ENCODE data around the gene MAP7D3. TPM values are rescaled to one million over a fixed set of nuclear protein-coding genes. Genes with fewer than 3 reads are reported as not detected.
"Not testable (repeated sequence)": the region's sequence is repeated elsewhere in the genome, so short reads cannot be mapped to it uniquely, and the experiment has no call there.

MAP7D3 gene
- total and polyA plus RNA-seq, 2 donors: 10.8 to 15.9 TPM

DNA sequence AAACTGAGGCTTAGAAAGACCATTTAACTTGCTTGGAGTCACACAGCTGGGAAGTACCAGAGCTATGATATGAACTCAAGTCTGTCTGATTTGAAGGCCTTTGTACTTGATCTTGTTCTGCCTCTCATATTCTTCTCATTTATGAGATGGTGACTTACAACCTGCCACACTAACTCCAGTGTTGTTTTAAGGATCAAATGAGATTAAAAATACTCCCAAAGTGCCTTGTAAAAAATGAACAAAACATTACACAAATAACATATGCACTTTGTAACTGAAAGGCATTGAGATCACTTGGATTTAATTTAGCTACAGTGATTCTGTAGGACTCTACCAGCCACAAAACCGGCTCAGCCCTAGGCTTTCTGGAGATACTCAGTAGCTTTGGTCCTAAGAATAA, 15.6 kb upstream of the MAP7D3 start:
- H3K27ac ChIP-seq (ENCODE audit: low read depth): no peak overlapping the region

DNA sequence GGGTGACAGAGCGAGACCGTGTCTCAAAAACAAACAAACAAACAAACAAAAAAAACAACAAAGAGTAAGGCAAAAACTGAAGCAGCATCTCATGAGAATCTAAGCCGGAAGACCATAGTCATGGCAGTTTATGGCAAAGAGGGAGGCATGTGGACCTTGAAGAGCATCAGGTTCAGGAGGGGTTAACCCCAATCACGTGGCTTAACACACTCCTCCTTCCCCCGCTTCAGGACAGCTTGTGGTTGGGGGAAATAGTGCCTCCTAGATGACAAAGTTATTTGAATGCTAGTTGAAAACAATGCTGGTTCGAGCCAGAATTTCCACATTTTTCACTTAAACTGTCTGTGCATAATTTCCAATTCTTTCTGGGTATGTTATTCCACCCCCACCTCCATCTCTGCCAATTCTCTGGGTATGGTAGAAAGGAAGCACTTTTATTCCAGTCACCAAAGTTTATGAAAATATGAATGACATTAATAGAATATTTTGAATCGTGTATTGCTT, 11.7 kb upstream of the MAP7D3 start:
- H3K27ac ChIP-seq (ENCODE audit: low read depth): no peak overlapping the region
- H3K4me3 ChIP-seq (ENCODE audit: low read depth, low read length): no peak overlapping the region
- no peaks in the 10 kb centered on the region for H3K4me1 ChIP-seq (ENCODE audit: insufficient read depth)
- DNase-seq (ENCODE audit: extremely low spot score): no peak
- WGBS: 68% methylated on average over 7 of the region's 7 CpGs
- H3K36me3 ChIP-seq (ENCODE audit: insufficient read depth): no peaks in the 10 kb centered on the region

More for the DNA sequence above, 15.6 kb upstream of the MAP7D3 start:
- H3K4me1 ChIP-seq (ENCODE audit: insufficient read depth): no peaks in the 10 kb centered on the region
- H3K4me3 ChIP-seq (ENCODE audit: low read depth, low read length): no peak overlapping the region
- DNase-seq (ENCODE audit: extremely low spot score): no peak
- 48% methylated on average over 1 of the region's 1 CpG for WGBS
- no peaks in the 10 kb centered on the region for H3K36me3 ChIP-seq (ENCODE audit: insufficient read depth)

DNA sequence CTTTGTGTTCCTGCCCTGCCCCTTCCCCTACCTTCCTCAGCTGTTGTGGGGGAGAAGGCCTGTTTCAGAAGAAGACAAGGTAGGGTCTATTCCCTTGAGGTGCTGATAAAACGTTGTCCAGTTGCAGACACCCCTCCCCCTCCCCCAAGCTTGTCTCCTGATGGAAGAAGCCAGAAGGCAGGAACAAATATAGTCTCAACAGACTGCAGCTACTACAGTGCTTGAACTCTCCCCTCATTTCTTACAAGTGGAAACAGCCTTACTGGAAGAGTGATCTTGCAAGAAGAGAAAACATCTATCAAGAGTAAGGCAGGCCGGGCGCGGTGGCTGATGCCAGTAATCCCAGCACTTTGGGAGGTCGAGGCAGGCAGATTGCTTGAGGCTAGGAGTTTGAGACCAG, 11.0 kb upstream of the MAP7D3 start:
- Histone ChIP-seq H3K4me1 (ENCODE audit: insufficient read depth) (no peaks in the 10 kb centered on the region), H3K36me3 (ENCODE audit: insufficient read depth) (no peaks in the 10 kb centered on the region), H3K4me3 (ENCODE audit: low read depth, low read length) (no peak overlapping the region), H3K27ac (ENCODE audit: low read depth) (no peak overlapping the region)
- no peak for DNase-seq (ENCODE audit: extremely low spot score)
- WGBS: 80% methylated on average over 5 of the region's 5 CpGs

DNA sequence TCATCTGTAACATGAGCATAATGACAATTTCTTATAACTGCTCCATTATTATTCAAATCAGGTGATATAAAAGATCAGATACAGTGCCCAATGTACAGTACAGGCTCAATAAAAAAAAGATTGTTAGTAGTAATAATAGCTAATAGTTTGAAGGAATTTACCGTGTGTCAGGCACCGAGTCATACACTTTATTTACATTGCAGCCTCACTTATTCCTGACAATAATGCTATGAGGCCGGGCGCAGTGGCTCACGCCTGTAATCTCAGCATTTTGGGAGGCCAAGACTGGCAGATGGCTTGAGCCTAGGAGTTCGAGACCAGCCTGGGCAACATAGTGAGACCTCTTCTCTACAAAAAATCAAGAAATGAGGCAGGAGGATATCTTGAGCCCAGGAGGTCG, 10.1 kb upstream of the MAP7D3 start:
- Histone ChIP-seq H3K36me3 (ENCODE audit: insufficient read depth) (no peaks in the 10 kb centered on the region), H3K27ac (ENCODE audit: low read depth) (no peak overlapping the region), H3K4me3 (ENCODE audit: low read depth, low read length) (no peak overlapping the region), H3K4me1 (ENCODE audit: insufficient read depth) (no peaks in the 10 kb centered on the region)
- 90% methylated on average over 7 of the region's 7 CpGs for WGBS
- DNase-seq (ENCODE audit: extremely low spot score): no peak

DNA sequence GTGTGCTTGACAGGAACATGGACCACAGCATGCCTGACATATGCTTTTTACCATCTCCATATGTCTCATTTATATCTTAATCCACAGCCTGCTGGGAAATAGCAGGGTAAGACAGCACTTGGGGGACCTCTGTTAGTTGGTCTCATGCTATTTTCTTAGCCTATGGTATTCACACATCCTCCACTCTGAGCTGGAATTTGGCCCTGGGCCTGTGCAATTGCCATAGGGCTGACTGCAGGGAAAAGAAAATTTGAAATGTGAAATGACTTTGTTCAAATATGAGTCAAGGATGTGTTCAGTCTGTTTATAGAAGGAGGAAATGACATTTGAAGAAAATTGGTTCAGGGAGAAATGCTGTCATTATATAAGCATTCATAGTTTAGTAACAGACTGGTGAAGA, 9.6 kb upstream of the MAP7D3 start:
- Histone ChIP-seq H3K4me1 (ENCODE audit: insufficient read depth) (no peaks in the 10 kb centered on the region), H3K36me3 (ENCODE audit: insufficient read depth) (no peaks in the 10 kb centered on the region), H3K4me3 (ENCODE audit: low read depth, low read length) (no peak overlapping the region), H3K27ac (ENCODE audit: low read depth) (no peak overlapping the region)
- no peak for DNase-seq (ENCODE audit: extremely low spot score)

DNA sequence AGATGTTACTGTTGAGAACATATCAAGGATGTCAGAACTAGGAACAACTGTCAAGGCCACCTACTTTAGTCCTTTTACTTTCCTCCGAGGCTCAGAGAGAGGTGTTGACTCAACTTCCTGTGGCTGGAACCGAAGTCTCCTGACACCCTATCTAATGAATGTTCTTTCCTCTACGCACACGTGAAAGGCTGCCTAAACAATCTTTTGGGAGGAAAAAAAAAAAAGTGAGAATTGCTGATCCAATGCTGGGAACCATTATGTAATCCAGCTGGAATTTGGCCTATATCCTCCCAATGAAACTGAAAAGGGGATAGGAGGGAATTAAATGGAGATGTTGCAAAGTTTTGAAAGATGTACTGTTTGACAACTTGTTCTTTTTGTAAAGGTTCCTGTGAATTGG, 8.3 kb upstream of the MAP7D3 start:
- no peaks in the 10 kb centered on the region for H3K4me1 ChIP-seq (ENCODE audit: insufficient read depth)
- no peak for DNase-seq (ENCODE audit: extremely low spot score)
- 38% methylated on average over 4 of the region's 4 CpGs for WGBS

DNA sequence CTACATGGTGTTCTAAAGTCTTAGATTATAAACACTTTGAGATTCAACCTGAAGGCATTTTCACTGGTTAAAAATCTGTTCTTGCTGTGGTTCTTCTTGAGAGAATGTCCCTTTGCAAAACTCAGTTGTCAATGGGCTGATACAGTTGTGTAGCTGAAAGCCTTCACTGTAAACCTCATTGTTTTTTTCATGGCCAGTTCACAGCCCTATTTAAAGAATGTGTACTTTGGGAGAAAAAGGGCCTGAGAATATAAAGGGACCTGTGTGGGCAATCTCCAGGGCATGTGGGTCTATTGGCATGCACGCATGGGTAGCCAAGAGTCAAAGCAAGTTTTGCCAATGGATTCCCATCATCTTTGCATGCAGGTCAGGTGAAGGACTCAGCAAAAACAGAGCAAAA, 7.8 kb upstream of the MAP7D3 start:
- 89% methylated on average over 1 of the region's 1 CpG for WGBS
- no peak for DNase-seq (ENCODE audit: extremely low spot score)
- Histone ChIP-seq H3K4me3 (ENCODE audit: low read depth, low read length) (no peak overlapping the region), H3K36me3 (ENCODE audit: insufficient read depth) (no peaks in the 10 kb centered on the region), H3K4me1 (ENCODE audit: insufficient read depth) (no peaks in the 10 kb centered on the region), H3K27ac (ENCODE audit: low read depth) (no peak overlapping the region)

More for the DNA sequence above, 8.3 kb upstream of the MAP7D3 start:
- no peak overlapping the region for H3K27ac ChIP-seq (ENCODE audit: low read depth)
- no peak overlapping the region for H3K4me3 ChIP-seq (ENCODE audit: low read depth, low read length)
- H3K36me3 ChIP-seq (ENCODE audit: insufficient read depth): no peaks in the 10 kb centered on the region

DNA sequence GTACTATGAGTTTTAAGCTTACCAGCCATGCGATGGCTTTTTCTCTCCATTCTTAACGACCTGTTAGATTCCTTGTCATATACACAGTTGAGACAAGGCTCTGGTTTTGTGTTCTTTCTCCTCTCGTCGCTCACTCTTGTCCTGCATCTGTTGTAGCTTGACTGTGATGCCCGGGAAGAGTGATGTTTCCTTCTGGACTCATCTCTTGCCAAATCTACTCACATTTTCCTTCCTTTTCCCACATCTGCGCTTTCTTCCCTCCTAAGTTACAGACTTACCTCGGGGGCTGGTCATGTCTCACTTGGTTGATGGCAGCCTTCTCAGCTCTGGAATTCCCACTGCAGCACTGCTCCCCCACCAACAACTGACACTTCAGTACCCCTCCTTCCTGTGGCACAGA, 4.8 kb upstream of the MAP7D3 start:
- 49% methylated on average over 7 of the region's 7 CpGs for WGBS
- Histone ChIP-seq H3K4me1 (ENCODE audit: insufficient read depth) (no peaks in the 10 kb centered on the region), H3K36me3 (ENCODE audit: insufficient read depth) (no peaks in the 10 kb centered on the region), H3K27ac (ENCODE audit: low read depth) (no peak overlapping the region), H3K4me3 (ENCODE audit: low read depth, low read length) (no peak overlapping the region)
- no peak for DNase-seq (ENCODE audit: extremely low spot score)

DNA sequence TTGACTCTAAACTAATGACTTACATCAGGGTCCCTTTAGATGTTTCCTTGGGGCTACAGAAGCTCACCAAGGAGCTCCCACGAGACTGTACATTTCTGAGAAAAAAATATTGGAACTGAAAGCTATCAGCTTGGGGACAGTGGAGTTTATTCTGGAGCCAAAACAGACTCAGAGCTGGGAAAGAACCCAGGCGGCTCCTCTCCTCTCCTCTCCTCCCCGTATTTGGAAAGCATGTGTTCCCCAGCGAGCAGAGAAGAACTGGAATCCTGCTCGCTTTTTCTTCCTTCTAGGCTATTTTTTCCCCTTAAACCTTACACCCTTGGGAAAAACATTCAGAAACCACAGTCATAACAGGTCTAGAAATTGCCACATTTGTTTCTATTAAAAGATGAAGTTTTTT, 4.3 kb upstream of the MAP7D3 start:
- 35% methylated on average over 5 of the region's 5 CpGs for WGBS
- no peaks in the 10 kb centered on the region for H3K4me1 ChIP-seq (ENCODE audit: insufficient read depth)
- H3K4me3 ChIP-seq (ENCODE audit: low read depth, low read length): no peak overlapping the region

DNA sequence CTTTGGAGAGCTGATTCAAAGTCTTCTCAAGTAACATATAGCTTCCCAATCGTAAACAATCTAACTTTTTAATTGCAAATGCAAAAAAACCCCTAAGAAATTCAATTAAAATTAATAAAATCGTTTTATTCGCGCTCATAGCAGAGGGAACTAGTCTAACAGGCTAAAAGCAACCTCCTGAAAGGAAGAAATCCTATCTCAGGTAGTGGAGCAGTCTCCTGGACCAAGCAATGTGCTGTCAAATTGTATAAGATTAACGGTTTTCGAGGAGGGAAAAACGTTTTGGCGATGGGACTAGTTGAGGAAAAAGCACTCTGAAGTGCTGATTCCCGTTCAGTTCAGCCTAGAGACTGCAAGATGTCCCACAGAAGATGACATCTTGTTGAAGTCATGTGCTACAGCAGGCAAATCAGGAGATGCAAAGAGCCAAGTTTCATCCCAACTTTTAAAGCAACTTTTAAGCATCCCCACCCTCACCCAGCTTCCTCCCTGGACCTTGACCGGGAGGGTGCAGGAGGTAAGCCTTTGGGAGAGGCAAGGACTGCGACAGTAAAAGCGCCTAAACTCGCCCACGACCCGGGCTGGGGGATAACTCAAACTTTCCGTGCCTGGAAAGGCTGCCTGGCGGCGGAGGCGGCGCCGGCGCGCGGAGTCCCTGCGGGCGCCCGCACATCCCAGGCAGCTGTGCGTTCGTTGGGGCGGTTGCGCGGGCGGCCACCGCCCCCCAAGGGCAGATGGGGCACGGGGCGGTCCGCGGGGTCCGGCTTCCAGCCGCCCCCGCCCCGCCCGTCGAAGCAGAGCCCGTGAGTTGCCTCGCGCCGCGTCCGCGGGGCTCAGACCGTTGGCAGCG, 784 bp downstream of the MAP7D3 start:
- H3K27ac ChIP-seq (ENCODE audit: low read depth): no peak overlapping the region
- peak overlapping the region; percentile 85 for H3K4me3 ChIP-seq (ENCODE audit: low read depth, low read length)
- WGBS: 5% methylated on average over 46 of the region's 53 CpGs
- H3K4me1 ChIP-seq (ENCODE audit: insufficient read depth): no peaks in the 10 kb centered on the region
- DNase-seq (ENCODE audit: extremely low spot score): no peak
- no peaks in the 10 kb centered on the region for H3K36me3 ChIP-seq (ENCODE audit: insufficient read depth)

More for the DNA sequence above, 4.3 kb upstream of the MAP7D3 start:
- no peaks in the 10 kb centered on the region for H3K36me3 ChIP-seq (ENCODE audit: insufficient read depth)
- DNase-seq (ENCODE audit: extremely low spot score): no peak
- H3K27ac ChIP-seq (ENCODE audit: low read depth): no peak overlapping the region

DNA sequence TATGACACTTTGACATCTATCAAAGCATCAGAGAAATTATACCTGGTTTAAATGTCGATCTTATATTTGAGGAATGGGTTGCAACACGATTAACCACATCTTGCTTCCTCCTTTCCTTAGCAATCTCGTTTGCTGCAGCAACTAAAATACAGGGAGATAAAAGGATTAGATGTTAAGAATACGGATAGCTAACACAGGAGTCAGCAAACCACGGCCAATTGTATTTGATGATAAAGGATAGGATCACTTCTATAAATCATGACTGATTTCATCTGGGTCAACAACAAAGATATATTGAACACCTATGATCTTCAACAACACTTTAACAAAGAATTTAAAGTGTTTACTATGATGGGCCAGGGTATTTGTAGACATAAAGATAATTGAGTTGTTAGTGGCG, 5.0 kb downstream of the MAP7D3 start:
- Histone ChIP-seq H3K36me3 (ENCODE audit: insufficient read depth) (no peaks in the 10 kb centered on the region), H3K4me3 (ENCODE audit: low read depth, low read length) (no peak overlapping the region), H3K27ac (ENCODE audit: low read depth) (no peak overlapping the region), H3K4me1 (ENCODE audit: insufficient read depth) (no peaks in the 10 kb centered on the region)
- 67% methylated on average over 6 of the region's 6 CpGs for WGBS
- DNase-seq (ENCODE audit: extremely low spot score): no peak

DNA sequence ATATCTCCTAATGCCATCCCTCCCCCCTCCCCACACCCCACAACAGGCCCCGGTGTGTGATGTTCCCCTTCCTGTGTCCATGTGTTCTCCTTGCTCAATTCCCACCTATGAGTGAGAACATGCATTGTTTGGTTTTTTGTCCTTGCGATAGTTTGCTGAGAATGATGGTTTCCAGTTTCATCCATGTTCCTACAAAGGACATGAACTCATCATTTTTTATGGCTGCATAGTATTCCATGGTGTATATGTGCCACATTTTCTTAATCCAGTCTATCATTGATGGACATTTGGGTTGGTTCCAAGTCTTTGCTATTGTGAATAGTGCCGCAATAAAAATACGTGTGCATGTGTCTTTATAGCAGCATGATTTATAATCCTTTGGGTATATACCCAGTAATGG, 13.4 kb downstream of the MAP7D3 start:
- not testable (repeated sequence) for DNase-seq (ENCODE audit: extremely low spot score); H3K36me3 ChIP-seq (ENCODE audit: insufficient read depth)
- WGBS: 93% methylated on average over 2 of the region's 4 CpGs

DNA sequence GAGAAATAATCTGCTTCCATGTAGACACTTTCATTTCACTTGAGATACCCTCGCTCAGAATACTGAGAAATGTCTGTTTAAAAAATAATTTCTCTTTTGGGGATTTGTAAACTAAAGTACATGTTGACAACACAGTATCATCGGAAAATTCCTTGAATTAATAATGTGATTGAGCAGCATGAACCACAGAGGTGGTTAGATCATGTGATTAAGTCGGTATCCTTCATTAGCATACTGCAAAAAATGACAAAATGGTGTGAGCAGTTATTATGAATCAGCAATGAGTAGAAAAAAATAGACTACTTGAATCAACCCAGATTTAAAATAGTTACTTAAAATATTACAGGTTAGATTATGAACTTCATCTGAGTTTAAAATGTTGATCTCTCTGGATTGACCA, 14.1 kb downstream of the MAP7D3 start:
- H3K4me1 ChIP-seq (ENCODE audit: insufficient read depth): no peaks in the 10 kb centered on the region
- no peak for DNase-seq (ENCODE audit: extremely low spot score)
- 95% methylated on average over 3 of the region's 3 CpGs for WGBS
- no peaks in the 10 kb centered on the region for H3K36me3 ChIP-seq (ENCODE audit: insufficient read depth)
- no peak overlapping the region for H3K27ac ChIP-seq (ENCODE audit: low read depth)
- H3K4me3 ChIP-seq (ENCODE audit: low read depth, low read length): no peak overlapping the region

More for the DNA sequence above, 13.4 kb downstream of the MAP7D3 start:
- not testable (repeated sequence) for H3K27ac ChIP-seq (ENCODE audit: low read depth); H3K4me1 ChIP-seq (ENCODE audit: insufficient read depth); H3K4me3 ChIP-seq (ENCODE audit: low read depth, low read length)

DNA sequence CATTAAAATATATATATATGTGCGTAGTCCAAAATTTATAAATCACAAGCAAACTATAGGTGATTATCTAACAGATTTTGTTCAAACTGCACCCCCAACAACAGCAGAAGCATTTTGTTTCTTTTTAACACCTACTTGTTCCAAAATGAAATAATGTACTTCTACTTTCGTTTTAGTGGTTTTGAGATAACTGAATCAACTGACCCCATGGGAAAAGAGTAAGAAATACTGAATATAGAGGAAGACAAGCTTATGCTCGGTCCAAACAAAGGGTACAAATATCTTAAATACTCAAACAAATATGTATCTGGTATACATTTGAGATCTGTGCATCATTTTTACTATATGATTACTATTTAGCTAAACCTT, 22.4 kb downstream of the MAP7D3 start:
- no peak for DNase-seq (ENCODE audit: extremely low spot score)
- H3K36me3 ChIP-seq (ENCODE audit: insufficient read depth): no peaks in the 10 kb centered on the region
- H3K4me3 ChIP-seq (ENCODE audit: low read depth, low read length): no peak overlapping the region
- WGBS: 80% methylated on average over 3 of the region's 3 CpGs
- no peaks in the 10 kb centered on the region for H3K4me1 ChIP-seq (ENCODE audit: insufficient read depth)
- H3K27ac ChIP-seq (ENCODE audit: low read depth): no peak overlapping the region

Measured in urinary bladder (tissue), 4 donors.